Endothelial cell of umbilical vein (primary cell): ENCODE data around the gene HPCAL4. TPM values are rescaled to one million over a fixed set of nuclear protein-coding genes. Genes with fewer than 3 reads are reported as not detected.

Experiments
- BruUV-seq: library from RNA; stranded (reverse); fragments of 400-500 nt; replicated peaks from 2 replicates; lab custom pipeline; 2021; lab: Mats Ljungman, UMichigan
- CTCF ChIA-PET: fragments of 300-600, 350-600 bp; sonication (Branson Sonifier 250); formaldehyde crosslinking; loops from one replicate; lab custom pipeline; 2021; ENCODE audit warnings: antibody characterized with exemption, inconsistent platforms; lab: Charles Lee
- POLR2A ChIA-PET: fragments of 300-600, 350-600 bp; sonication (Branson Sonifier 250); formaldehyde crosslinking; loops from one replicate; lab custom pipeline; 2021; ENCODE audit warnings: antibody characterized with exemption, inconsistent platforms; lab: Charles Lee
- DNase-seq: peaks from one replicate; pipeline ENCODE4 v3.0.0-alpha.2; 2011; ENCODE audit warnings: low read depth, low spot score
- FAIRE-seq: peaks from 2 replicates; lab custom pipeline; 2011; peaks lifted over from hg19 to GRCh38; lab: Jason Lieb, UNC
- H2AFZ ChIP-seq: 2 replicates; pipeline ENCODE4 v1.6.0; 2012; ENCODE audit warnings: low read depth, low read length, control low read depth, inconsistent platforms
- H3K27ac ChIP-seq: 2 replicates; pipeline ENCODE4 v1.5.1; 2011; ENCODE audit warnings: low read depth, mild to moderate bottlenecking, control low read depth, low read length, moderate library complexity; ENCODE audit not compliant: insufficient read depth
- H3K27me3 ChIP-seq, 2 experiments: 2 replicates each; pipeline versions ENCODE4 v1.6.0 to v1.6.1; 2011; ENCODE audit warnings: low read length in 2 of 2, mixed read lengths in 1 of 2; ENCODE audit not compliant: control insufficient read depth in 2 of 2, insufficient read depth in 2 of 2
- H3K36me3 ChIP-seq, 2 experiments: 2 replicates in 1 of 2; 3 replicates in 1 of 2; pipeline ENCODE4 v1.5.1; 2011; ENCODE audit warnings: low read length in 2 of 2, mild to moderate bottlenecking in 1 of 2, moderate library complexity in 1 of 2; ENCODE audit not compliant: control insufficient read depth in 2 of 2, insufficient read depth in 2 of 2; ENCODE audit errors: extremely low read depth in 1 of 2
- H3K4me1 ChIP-seq: 3 replicates; pipeline ENCODE4 v1.5.1; 2011; ENCODE audit warnings: mild to moderate bottlenecking, low read length; ENCODE audit not compliant: control insufficient read depth, insufficient read depth; ENCODE audit errors: extremely low read depth
- H3K4me2 ChIP-seq: 2 replicates; pipeline ENCODE4 v1.6.1; 2011; ENCODE audit warnings: low read length, control low read depth, mixed read lengths; ENCODE audit not compliant: insufficient read depth
- H3K4me3 ChIP-seq, 3 experiments: fragments of 200-600 bp in 1 of 3; sonication (generic), shearing (Covaris generic) in 1 of 3; replicated peaks in 1 of 3; 2 replicates each; pipeline ENCODE4 v1.5.1; 2011 to 2016; ENCODE audit warnings: control low read depth in 3 of 3, low read length in 3 of 3, mild to moderate bottlenecking in 2 of 3, inconsistent platforms in 1 of 3, low read depth in 1 of 3, moderate library complexity in 1 of 3; ENCODE audit not compliant: insufficient read depth in 1 of 3
- H3K79me2 ChIP-seq: 2 replicates; pipeline ENCODE4 v1.6.0; 2012; ENCODE audit warnings: low read length, inconsistent platforms; ENCODE audit not compliant: control insufficient read depth, insufficient read depth
- H3K9ac ChIP-seq: replicated peaks from 2 replicates; pipeline ENCODE3; 2011; ENCODE audit warnings: low read length, control low read depth; ENCODE audit not compliant: insufficient read depth; ENCODE audit errors: extremely low read depth
- H3K9me1 ChIP-seq: replicated peaks from 3 replicates; pipeline ENCODE4 v1.6.0; 2011; ENCODE audit warnings: mild to moderate bottlenecking, low read length; ENCODE audit not compliant: control insufficient read depth, insufficient read depth; ENCODE audit errors: extremely low read depth
- H3K9me3 ChIP-seq: replicated peaks from 2 replicates; pipeline ENCODE4 v1.5.1; 2012; ENCODE audit warnings: low read length, inconsistent platforms; ENCODE audit not compliant: control insufficient read depth, insufficient read depth
- H4K20me1 ChIP-seq: replicated peaks from 2 replicates; pipeline ENCODE3; 2011; ENCODE audit warnings: mild to moderate bottlenecking, low read length; ENCODE audit not compliant: control insufficient read depth, insufficient read depth; ENCODE audit errors: extremely low read depth
- EZH2 ChIP-seq: IDR thresholded peaks from 2 replicates; pipeline ENCODE4 v1.6.1; 2012; ENCODE audit warnings: borderline replicate concordance, low read depth, mild to moderate bottlenecking, moderate library complexity, low read length, inconsistent platforms; ENCODE audit not compliant: severe bottlenecking
- FOS ChIP-seq: IDR thresholded peaks from 2 replicates; pipeline ENCODE4 v1.6.1; 2011; ENCODE audit warnings: mild to moderate bottlenecking, low read length, moderate library complexity, borderline replicate concordance; ENCODE audit not compliant: insufficient read depth
- GATA2 ChIP-seq: IDR thresholded peaks from 2 replicates; pipeline ENCODE4 v1.7.0; 2011; ENCODE audit warnings: low read depth, mild to moderate bottlenecking, moderate library complexity, mixed read lengths, low read length; ENCODE audit not compliant: insufficient read length, insufficient read depth
- JUN ChIP-seq: IDR thresholded peaks from 2 replicates; pipeline ENCODE4 v1.6.1; 2011; ENCODE audit warnings: borderline replicate concordance, low read depth; ENCODE audit not compliant: insufficient read length, insufficient read depth
- MYC ChIP-seq: IDR thresholded peaks from one replicate; pipeline ENCODE4 v1.6.1; 2011; ENCODE audit warnings: mild to moderate bottlenecking, low read depth, low read length
- POLR2A ChIP-seq: IDR thresholded peaks from 2 replicates; pipeline ENCODE4 v1.6.1; 2012; ENCODE audit warnings: low read depth, mild to moderate bottlenecking, control low read depth, low read length
- POLR2AphosphoS5 ChIP-seq: IDR thresholded peaks from 2 replicates; pipeline ENCODE4 v1.6.1; 2012; ENCODE audit warnings: low read depth, mild to moderate bottlenecking, control low read depth, low read length, moderate library complexity; ENCODE audit not compliant: insufficient read depth
- dilution Hi-C: fragments of 300-500 bp; cut with MboI; formaldehyde crosslinking; loops from one replicate; pipeline ENCODE4 v1.15.0; 2019; ENCODE audit warnings: low sequenced_read_pairs; ENCODE audit not compliant: extremely low pct_ligation_motif_present
- intact Hi-C: fragments of 100-400 bp; cut with micrococcal nuclease; formaldehyde crosslinking; loops from one replicate; pipeline ENCODE4 v1.10.0; 2022
- polyA plus RNA-seq, 4 experiments: library from polyadenylated mRNA; depleted of rRNA in 3 of 4; stranded (reverse) in 3 of 4; unstranded in 1 of 4; fragments of >200 nt; gene quantifications; 2 replicates each; pipeline versions ENCODE4 v1.2.1 to v1.2.3, GENCODE V29; 2011 to 2012; ENCODE audit warnings: missing spikeins in 1 of 4
- total RNA-seq: library from RNA; stranded (reverse); gene quantifications from 2 replicates; pipeline ENCODE4 v1.2.3, GENCODE V29; 2021
- TF ChIP-seq, protein P1 (sequence below), 2 donors: IDR thresholded peaks; 1 replicate in 1 of 2; 2 replicates in 1 of 2; pipeline ENCODE4 v1.5.1; 2011; ENCODE audit warnings: low read length in 2 of 2, mild to moderate bottlenecking in 2 of 2, moderate library complexity in 2 of 2, control low read depth in 1 of 2, inconsistent platforms in 1 of 2, low read depth in 1 of 2; ENCODE audit not compliant: insufficient read depth in 1 of 2; ENCODE audit errors: extremely low read depth in 1 of 2
- TF ChIP-seq, protein P2 (sequence below): IDR thresholded peaks from 2 replicates; pipeline ENCODE4 v1.6.1; 2011; ENCODE audit not compliant: insufficient read depth, insufficient read length

HPCAL4 gene
- total and polyA plus RNA-seq, 2 donors (not counting 3 experiments of a cell fraction or from before 2014, with no cell fraction given), result not detected

DNA sequence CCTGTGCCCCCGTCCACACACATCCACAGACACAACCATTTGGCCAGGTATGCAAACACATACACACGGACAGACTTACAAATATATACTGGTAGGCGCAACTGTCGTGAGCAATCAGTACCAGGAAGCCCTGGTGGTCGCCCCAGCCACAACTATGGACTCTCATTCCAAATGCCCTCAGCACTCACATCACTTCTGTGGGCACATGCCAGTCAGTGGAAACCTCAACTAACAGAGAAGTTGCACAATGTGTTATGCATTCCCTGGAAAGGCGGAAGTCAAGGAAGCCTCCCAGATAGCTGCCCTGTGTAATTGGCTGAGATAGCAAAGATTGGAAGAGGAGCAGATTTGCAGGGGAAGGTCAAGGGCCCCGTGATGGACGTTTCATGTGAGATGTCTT, 50.4 kb downstream of the HPCAL4 start:
- Histone ChIP-seq H2AFZ (no peak overlapping the region), H3K4me1 (no peaks in the 10 kb centered on the region), H3K4me3 (no peak overlapping the region), H3K27me3 (peaks cover 38 to 49% of the 10 kb centered on the region in 2 experiments), H3K79me2 (no peaks in the 10 kb centered on the region), H3K9me3 (no peaks in the 10 kb centered on the region), H3K27ac (no peak overlapping the region), H3K36me3 (no peaks in the 10 kb centered on the region), H3K4me2 (no peak overlapping the region), H4K20me1 (no peaks in the 10 kb centered on the region), H3K9me1 (no peaks in the 10 kb centered on the region), H3K9ac (no peak overlapping the region)
- intact Hi-C loops, result no loop called here
- no TSS peak for BruUV-seq
- dilution Hi-C loops, result no loop called here
- TF ChIP-seq, protein P1, sequence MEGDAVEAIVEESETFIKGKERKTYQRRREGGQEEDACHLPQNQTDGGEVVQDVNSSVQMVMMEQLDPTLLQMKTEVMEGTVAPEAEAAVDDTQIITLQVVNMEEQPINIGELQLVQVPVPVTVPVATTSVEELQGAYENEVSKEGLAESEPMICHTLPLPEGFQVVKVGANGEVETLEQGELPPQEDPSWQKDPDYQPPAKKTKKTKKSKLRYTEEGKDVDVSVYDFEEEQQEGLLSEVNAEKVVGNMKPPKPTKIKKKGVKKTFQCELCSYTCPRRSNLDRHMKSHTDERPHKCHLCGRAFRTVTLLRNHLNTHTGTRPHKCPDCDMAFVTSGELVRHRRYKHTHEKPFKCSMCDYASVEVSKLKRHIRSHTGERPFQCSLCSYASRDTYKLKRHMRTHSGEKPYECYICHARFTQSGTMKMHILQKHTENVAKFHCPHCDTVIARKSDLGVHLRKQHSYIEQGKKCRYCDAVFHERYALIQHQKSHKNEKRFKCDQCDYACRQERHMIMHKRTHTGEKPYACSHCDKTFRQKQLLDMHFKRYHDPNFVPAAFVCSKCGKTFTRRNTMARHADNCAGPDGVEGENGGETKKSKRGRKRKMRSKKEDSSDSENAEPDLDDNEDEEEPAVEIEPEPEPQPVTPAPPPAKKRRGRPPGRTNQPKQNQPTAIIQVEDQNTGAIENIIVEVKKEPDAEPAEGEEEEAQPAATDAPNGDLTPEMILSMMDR (IDR thresholded peaks at IDR 0.05; ENCODE audit: extremely low read depth in 1 of 2, insufficient read depth in 1 of 2, low read depth in 1 of 2, low read length in 2 of 2), result no peak
- TF ChIP-seq GATA2 (no peak), POLR2A (no peak), JUN (no peak), MYC (no peak), POLR2AphosphoS5 (no peak), EZH2 (no peak), FOS (no peak)
- TF ChIP-seq, protein P2, sequence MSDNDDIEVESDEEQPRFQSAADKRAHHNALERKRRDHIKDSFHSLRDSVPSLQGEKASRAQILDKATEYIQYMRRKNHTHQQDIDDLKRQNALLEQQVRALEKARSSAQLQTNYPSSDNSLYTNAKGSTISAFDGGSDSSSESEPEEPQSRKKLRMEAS, result no peak
- DNase-seq (no peak), FAIRE-seq (no peak)
- ChIA-PET POLR2A (no interaction called here), CTCF (interaction anchor here (0.6 to 3.3 kb wide), 7 partner anchors 9 to 139 kb away, joined by 3 to 29 read pairs (median 4); no protein-coding TSS in a partner anchor)
